ENCODE data around the gene MICALL2. TPM values are rescaled to one million over a fixed set of nuclear protein-coding genes. Genes with fewer than 3 reads are reported as not detected.

The MICALL2 gene
- total and polyA plus RNA-seq, 2 donors from 2014 or later: 16.6 to 53.4 TPM

GRCh38 chr7:1431634-1432380, 27.5 kb downstream of the MICALL2 start:
- H3K36me3 ChIP-seq (ENCODE audit: control insufficient read depth in 2 of 3, insufficient read depth in 3 of 3, low read length in 3 of 3): no peaks in the 10 kb centered on the region
- no peak overlapping the region for H3K4me3 ChIP-seq (ENCODE audit: low read length in 3 of 3)
- peaks cover 0 to 2% (median 0%) of the 10 kb centered on the region in 3 donors for H3K4me1 ChIP-seq (ENCODE audit: control insufficient read depth in 2 of 3, insufficient read depth in 2 of 3, low read depth in 1 of 3, low read length in 3 of 3)
- no peak for DNase-seq
- intact Hi-C loops (cut with DNase I): no loop called here
- H3K9ac ChIP-seq (ENCODE audit: low read length in 3 of 3): no peak overlapping the region
- TF ChIP-seq, protein P1, sequence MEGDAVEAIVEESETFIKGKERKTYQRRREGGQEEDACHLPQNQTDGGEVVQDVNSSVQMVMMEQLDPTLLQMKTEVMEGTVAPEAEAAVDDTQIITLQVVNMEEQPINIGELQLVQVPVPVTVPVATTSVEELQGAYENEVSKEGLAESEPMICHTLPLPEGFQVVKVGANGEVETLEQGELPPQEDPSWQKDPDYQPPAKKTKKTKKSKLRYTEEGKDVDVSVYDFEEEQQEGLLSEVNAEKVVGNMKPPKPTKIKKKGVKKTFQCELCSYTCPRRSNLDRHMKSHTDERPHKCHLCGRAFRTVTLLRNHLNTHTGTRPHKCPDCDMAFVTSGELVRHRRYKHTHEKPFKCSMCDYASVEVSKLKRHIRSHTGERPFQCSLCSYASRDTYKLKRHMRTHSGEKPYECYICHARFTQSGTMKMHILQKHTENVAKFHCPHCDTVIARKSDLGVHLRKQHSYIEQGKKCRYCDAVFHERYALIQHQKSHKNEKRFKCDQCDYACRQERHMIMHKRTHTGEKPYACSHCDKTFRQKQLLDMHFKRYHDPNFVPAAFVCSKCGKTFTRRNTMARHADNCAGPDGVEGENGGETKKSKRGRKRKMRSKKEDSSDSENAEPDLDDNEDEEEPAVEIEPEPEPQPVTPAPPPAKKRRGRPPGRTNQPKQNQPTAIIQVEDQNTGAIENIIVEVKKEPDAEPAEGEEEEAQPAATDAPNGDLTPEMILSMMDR (IDR thresholded peaks at IDR 0.05; ENCODE audit: borderline replicate concordance, extremely low read depth, insufficient read depth): no peak
- no peaks in the 10 kb centered on the region for H3K27me3 ChIP-seq (ENCODE audit: control insufficient read depth, insufficient read depth, low read length)
- H3K9me3 ChIP-seq (ENCODE audit: control insufficient read depth in 2 of 3, insufficient read depth in 1 of 3, low read length in 3 of 3): no peaks in the 10 kb centered on the region
- H3K27ac ChIP-seq (ENCODE audit: low read depth in 2 of 2, low read length in 2 of 2): no peak overlapping the region
- FAIRE-seq: no peak

GRCh38 chr7:1431226-1431625, 28.0 kb downstream of the MICALL2 start:
- Histone ChIP-seq H3K4me1 (ENCODE audit: control insufficient read depth in 2 of 3, insufficient read depth in 2 of 3, low read depth in 1 of 3, low read length in 3 of 3) (peaks cover 0 to 2% (median 0%) of the 10 kb centered on the region in 3 donors), H3K36me3 (ENCODE audit: control insufficient read depth in 2 of 3, insufficient read depth in 3 of 3, low read length in 3 of 3) (no peaks in the 10 kb centered on the region), H3K27me3 (ENCODE audit: control insufficient read depth, insufficient read depth, low read length) (no peaks in the 10 kb centered on the region), H3K4me3 (ENCODE audit: low read length in 3 of 3) (no peak overlapping the region), H3K9ac (ENCODE audit: low read length in 3 of 3) (no peak overlapping the region), H3K9me3 (ENCODE audit: control insufficient read depth in 2 of 3, insufficient read depth in 1 of 3, low read length in 3 of 3) (no peaks in the 10 kb centered on the region), H3K27ac (ENCODE audit: low read depth in 2 of 2, low read length in 2 of 2) (no peak overlapping the region)
- FAIRE-seq (no peak), DNase-seq (no peak)
- TF ChIP-seq, protein P1 (IDR thresholded peaks at IDR 0.05; ENCODE audit: borderline replicate concordance, extremely low read depth, insufficient read depth): no peak
- intact Hi-C loops (cut with DNase I): no loop called here

DNA sequence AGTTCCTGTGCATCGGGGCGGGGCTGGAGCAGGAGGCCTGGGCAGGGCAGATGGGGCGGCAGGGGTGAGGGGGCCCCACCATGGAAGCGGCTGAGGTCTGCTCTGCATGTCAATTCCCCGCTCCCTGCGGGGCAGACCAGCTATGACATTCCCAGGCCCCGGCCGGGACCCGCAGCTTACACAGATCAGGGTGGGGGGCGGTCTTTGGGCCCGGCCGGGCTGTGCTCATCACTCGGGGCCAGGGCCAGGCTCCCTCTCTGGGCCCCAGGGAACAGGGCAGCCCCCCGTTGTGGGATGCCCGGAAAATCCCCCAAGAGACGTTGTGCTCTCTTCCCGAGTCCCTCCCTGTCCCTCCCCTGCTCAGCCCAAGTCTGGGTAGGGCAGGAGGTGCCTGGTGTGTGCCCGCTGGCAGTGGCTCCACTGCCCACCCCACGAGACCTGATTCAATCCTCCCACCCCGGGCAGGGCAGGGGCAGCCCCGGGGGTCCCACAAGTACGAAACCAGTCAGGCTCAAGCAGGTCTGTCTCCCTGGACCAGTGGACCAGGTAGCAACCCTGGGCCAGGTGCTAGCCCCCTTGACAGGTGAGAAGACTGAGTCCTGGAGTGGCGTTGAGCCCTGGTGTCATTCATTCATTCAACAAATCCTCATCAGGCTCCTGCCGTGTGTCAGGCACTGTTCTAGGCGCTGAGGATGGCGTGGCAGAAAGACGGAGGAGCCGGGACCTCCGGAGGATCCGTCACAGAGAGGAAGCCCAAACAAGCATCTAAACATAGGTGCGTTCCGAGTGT, 29.0 kb downstream of the MICALL2 start:
- Histone ChIP-seq H3K27me3 (ENCODE audit: control insufficient read depth, insufficient read depth, low read length) (no peaks in the 10 kb centered on the region), H3K9me3 (ENCODE audit: control insufficient read depth in 2 of 3, insufficient read depth in 1 of 3, low read length in 3 of 3) (no peaks in the 10 kb centered on the region), H3K36me3 (ENCODE audit: control insufficient read depth in 2 of 3, insufficient read depth in 3 of 3, low read length in 3 of 3) (no peaks in the 10 kb centered on the region), H3K27ac (ENCODE audit: low read depth in 2 of 2, low read length in 2 of 2) (no peak overlapping the region), H3K9ac (ENCODE audit: low read length in 3 of 3) (no peak overlapping the region), H3K4me1 (ENCODE audit: control insufficient read depth in 2 of 3, insufficient read depth in 2 of 3, low read depth in 1 of 3, low read length in 3 of 3) (peaks cover 0 to 2% (median 0%) of the 10 kb centered on the region in 3 donors), H3K4me3 (ENCODE audit: low read length in 3 of 3) (no peak overlapping the region)
- no peak for FAIRE-seq
- TF ChIP-seq, protein P1 (IDR thresholded peaks at IDR 0.05; ENCODE audit: borderline replicate concordance, extremely low read depth, insufficient read depth): no peak
- intact Hi-C loops (cut with DNase I): no loop called here
- no peak for DNase-seq
